K562 (cell line): ENCODE measurements around the gene ZNF785. TPM values are rescaled to one million over a fixed set of nuclear protein-coding genes. Genes with fewer than 3 reads are reported as not detected.

Source experiments
- BRD9 ChIP-seq: fragments of 450-650 bp; IDR thresholded peaks from 2 replicates; pipeline ENCODE4 v1.6.1; 2018; ENCODE audit warnings: low read depth; ENCODE audit not compliant: partially characterized antibody
- CREB3 ChIP-seq: fragments of 450-650 bp; conservative IDR thresholded peaks from 2 replicates; pipeline ENCODE4 v1.6.1; 2016; ENCODE audit warnings: missing genetic modification characterization, low read depth, mild to moderate bottlenecking, missing compliant biosample characterization, moderate library complexity
- ELF4 ChIP-seq: fragments of 450-650 bp; formaldehyde crosslinking; IDR thresholded peaks from 2 replicates; pipeline ENCODE4 v1.4.0; 2022; ENCODE audit warnings: missing genetic modification characterization
- FOXK2 ChIP-seq, 2 experiments: fragments of 450-650 bp; IDR thresholded peaks in 1 of 2; conservative IDR thresholded peaks in 1 of 2; 2 replicates each; pipeline ENCODE4 v1.6.1; 2016; ENCODE audit warnings: low read depth in 2 of 2, mild to moderate bottlenecking in 1 of 2
- IFI16 ChIP-seq: fragments of 250-450 bp; sonication (Bioruptor Pico); IDR thresholded peaks from 2 replicates; pipeline ENCODE4 v2.1.2; 2022; ENCODE audit warnings: mild to moderate bottlenecking, inconsistent platforms
- MCM3 ChIP-seq: fragments of 450-650 bp; IDR thresholded peaks from 2 replicates; pipeline ENCODE4 v1.6.1; 2016
- NCOA1 ChIP-seq: fragments of 450-650 bp; IDR thresholded peaks from 2 replicates; pipeline ENCODE4 v1.6.1; 2016; ENCODE audit warnings: low read depth
- RFX7 ChIP-seq: fragments of 250-450 bp; sonication (Bioruptor Pico); IDR thresholded peaks from 2 replicates; pipeline ENCODE4 v1.5.1; 2021; ENCODE audit warnings: mild to moderate bottlenecking
- SIN3A ChIP-seq, 2 experiments: fragments of 150-350 bp in 1 of 2; IDR thresholded peaks; 2 replicates each; pipeline ENCODE4 v1.6.1; 2011 to 2016; ENCODE audit warnings: borderline replicate concordance in 2 of 2, low read depth in 2 of 2, low read length in 2 of 2, mild to moderate bottlenecking in 2 of 2, moderate library complexity in 2 of 2; ENCODE audit not compliant: control insufficient read depth in 1 of 2
- SMAD2 ChIP-seq: fragments of 150-350 bp; IDR thresholded peaks from 2 replicates; pipeline ENCODE4 v1.6.1; 2014; ENCODE audit warnings: low read depth, mild to moderate bottlenecking, low read length
- SMARCA4 ChIP-seq: fragments of 450-650 bp; IDR thresholded peaks from 2 replicates; pipeline ENCODE4 v1.6.1; 2016
- TBP ChIP-seq: optimal IDR thresholded peaks from 2 replicates; pipeline ENCODE3; 2011; ENCODE audit warnings: low read depth, low read length, improper control_type of control experiment
- TCF15 ChIP-seq: fragments of 250-450 bp; sonication (Bioruptor Pico); IDR thresholded peaks from 2 replicates; pipeline ENCODE4 v1.8.0; 2022; ENCODE audit warnings: moderate library complexity, mild to moderate bottlenecking, inconsistent platforms
- ZBTB11 ChIP-seq, 3 experiments: fragments of 200-800 bp in 1 of 3; fragments of 250-450 bp in 1 of 3; fragments of 450-650 bp in 1 of 3; sonication (Bioruptor Pico) in 1 of 3; sonication (Bioruptor generic) in 1 of 3; formaldehyde crosslinking in 1 of 3; IDR thresholded peaks; 2 replicates each; pipeline versions ENCODE4 v1.6.1 to v1.8.0; 2016 to 2022; ENCODE audit warnings: mild to moderate bottlenecking in 2 of 3, missing genetic modification characterization in 2 of 3, missing compliant biosample characterization in 1 of 3, moderate library complexity in 1 of 3
- ZKSCAN8 ChIP-seq: fragments of 200-800 bp; sonication (Bioruptor generic); IDR thresholded peaks from 2 replicates; pipeline ENCODE4 v1.6.1; 2016; ENCODE audit warnings: missing genetic modification characterization, missing compliant biosample characterization
- ZNF124 ChIP-seq: sonication (generic); formaldehyde crosslinking; IDR thresholded peaks from 2 replicates; pipeline ENCODE4 v1.8.1; 2022; ENCODE audit warnings: missing genetic modification reagents
- ZNF449 ChIP-seq: fragments of 250-450 bp; sonication (Bioruptor Pico); IDR thresholded peaks from 2 replicates; pipeline ENCODE4 v1.8.0; 2022; ENCODE audit warnings: moderate library complexity, mild to moderate bottlenecking, inconsistent platforms
- ZNF561 ChIP-seq: fragments of 450-650 bp; formaldehyde crosslinking; conservative IDR thresholded peaks from 2 replicates; pipeline ENCODE4 v1.4.0; 2020; ENCODE audit warnings: mild to moderate bottlenecking, moderate library complexity
- polyA plus RNA-seq, 8 experiments: library from polyadenylated mRNA; depleted of rRNA in 4 of 8; stranded (reverse) in 5 of 8; unstranded in 3 of 8; fragments of >200 nt; fragmentation: Nextera tagmentation in 2 of 8; fragmentation: Illumina TruSeq in 1 of 8; extraction: Ambion mirVana in 2 of 8; extraction: Trizol in 1 of 8; gene quantifications; 2 replicates each; pipeline versions ENCODE4 v1.2.1 to v1.2.3, GENCODE V29; 2011 to 2014; ENCODE audit warnings: inconsistent platforms in 1 of 8, missing spikeins in 1 of 8
- total RNA-seq, 7 experiments: library from RNA; depleted of rRNA in 6 of 7; stranded (reverse); fragments of >200 nt in 6 of 7; fragmentation: Illumina TruSeq in 2 of 7; extraction: Trizol in 2 of 7; gene quantifications; 2 replicates each; pipeline versions ENCODE4 v1.2.1 to v1.2.3, GENCODE V29; 2011 to 2021; ENCODE audit warnings: low replicate concordance in 1 of 7

The ZNF785 gene
- total and polyA plus RNA-seq, 9 of the 15 experiments (the other 6 are each of a cell fraction or from before 2014, with no cell fraction given) = 0.64 to 11.0 (median 6.4) TPM

GRCh38 chr16:30585400-30586191, at the start of gene ZNF785 (continued):
- no peak for TF ChIP-seq ZNF449
- no peak for TF ChIP-seq MCM3
- TF ChIP-seq RFX7 = no peak
- TF ChIP-seq ELF4 (CRISPR knock-in tag) = peak; percentile 59; the same call in 1 of the 2 replicates
- peak; percentile 95 to 97 for TF ChIP-seq FOXK2 (conservative IDR thresholded peaks at IDR 0.05 in 1 of 2, IDR thresholded peaks at IDR 0.05 in 1 of 2; ENCODE audit: low read depth in 2 of 2)
- peak; percentile 84 to 97 (median 97) for TF ChIP-seq ZBTB11 (CRISPR knock-in tag; IDR thresholded peaks at IDR 0.05)
- TF ChIP-seq SIN3A (IDR thresholded peaks at IDR 0.05; ENCODE audit: borderline replicate concordance in 2 of 2, control insufficient read depth in 1 of 2, low read depth in 2 of 2, low read length in 2 of 2) = peak; percentile 68 to 77; a peak in 2 of 4 replicates
- peak; percentile 81 for TF ChIP-seq TBP
- no peak for TF ChIP-seq SMAD2
- TF ChIP-seq ZKSCAN8 = 0 out of 2 replicates have a peak, but pooled peaks have one; percentile 39
- no peak for TF ChIP-seq ZNF124 (CRISPR knock-in tag)
- no peak for TF ChIP-seq SMARCA4
- TF ChIP-seq NCOA1 = peak; percentile 73
- TF ChIP-seq IFI16 (CRISPR knock-in tag) = no peak
- TF ChIP-seq TCF15 (CRISPR knock-in tag) = no peak
- TF ChIP-seq BRD9 = no peak
- peak; percentile 73; the same call in 1 of the 2 replicates for TF ChIP-seq CREB3 (tag)
- TF ChIP-seq ZNF561 (CRISPR knock-in tag) = no peak
